HFF-Myc (cell line): Measurements from ENCODE around the gene NUSAP1.

ENCODE experiments used
- DNase-seq: peaks from one replicate; pipeline ENCODE4 v3.0.0-alpha.2; 2011; ENCODE audit warnings: low read depth; ENCODE audit errors: extremely low read depth
- H3K4me3 ChIP-seq: replicated peaks from 2 replicates; pipeline ENCODE4 v1.5.1; 2011; ENCODE audit warnings: low read depth, mild to moderate bottlenecking, control low read depth, low read length
- TF ChIP-seq, protein P1 (sequence below): IDR thresholded peaks from 2 replicates; pipeline ENCODE4 v1.5.1; 2012; ENCODE audit warnings: mild to moderate bottlenecking, low read depth, low read length, control low read depth; ENCODE audit errors: missing control alignments

NUSAP1 gene

GRCh38 chr15:41392659-41393058, 60.0 kb downstream of the NUSAP1 start:
- no peak overlapping the region for H3K4me3 ChIP-seq
- DNase-seq = no peak
- TF ChIP-seq, protein P1, sequence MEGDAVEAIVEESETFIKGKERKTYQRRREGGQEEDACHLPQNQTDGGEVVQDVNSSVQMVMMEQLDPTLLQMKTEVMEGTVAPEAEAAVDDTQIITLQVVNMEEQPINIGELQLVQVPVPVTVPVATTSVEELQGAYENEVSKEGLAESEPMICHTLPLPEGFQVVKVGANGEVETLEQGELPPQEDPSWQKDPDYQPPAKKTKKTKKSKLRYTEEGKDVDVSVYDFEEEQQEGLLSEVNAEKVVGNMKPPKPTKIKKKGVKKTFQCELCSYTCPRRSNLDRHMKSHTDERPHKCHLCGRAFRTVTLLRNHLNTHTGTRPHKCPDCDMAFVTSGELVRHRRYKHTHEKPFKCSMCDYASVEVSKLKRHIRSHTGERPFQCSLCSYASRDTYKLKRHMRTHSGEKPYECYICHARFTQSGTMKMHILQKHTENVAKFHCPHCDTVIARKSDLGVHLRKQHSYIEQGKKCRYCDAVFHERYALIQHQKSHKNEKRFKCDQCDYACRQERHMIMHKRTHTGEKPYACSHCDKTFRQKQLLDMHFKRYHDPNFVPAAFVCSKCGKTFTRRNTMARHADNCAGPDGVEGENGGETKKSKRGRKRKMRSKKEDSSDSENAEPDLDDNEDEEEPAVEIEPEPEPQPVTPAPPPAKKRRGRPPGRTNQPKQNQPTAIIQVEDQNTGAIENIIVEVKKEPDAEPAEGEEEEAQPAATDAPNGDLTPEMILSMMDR = no peak

DNA sequence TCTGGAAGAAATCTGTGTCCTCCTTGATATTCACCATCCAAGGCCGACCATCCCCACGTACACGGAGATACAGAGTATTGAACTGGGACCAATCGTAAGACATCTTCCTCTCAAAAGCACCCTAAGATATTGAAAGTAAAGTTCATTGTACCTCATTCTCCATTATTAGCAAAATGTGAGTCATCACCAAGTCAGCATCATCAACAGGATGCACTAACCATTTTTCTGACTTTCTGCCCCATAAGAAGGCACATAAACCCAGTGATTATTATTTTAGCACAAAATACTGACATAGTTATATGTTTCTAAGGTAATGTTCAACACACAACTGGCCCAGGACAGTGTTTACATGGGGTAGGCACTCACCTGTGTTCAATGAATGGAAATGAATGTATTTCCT, 62.2 kb downstream of the NUSAP1 start:
- no peak for DNase-seq
- TF ChIP-seq, protein P1 = no peak
- no peak overlapping the region for H3K4me3 ChIP-seq

GRCh38 chr15:41396111-41396510, 63.4 kb downstream of the NUSAP1 start:
- DNase-seq = no peak
- no peak overlapping the region for H3K4me3 ChIP-seq
- TF ChIP-seq, protein P1 = no peak

DNA sequence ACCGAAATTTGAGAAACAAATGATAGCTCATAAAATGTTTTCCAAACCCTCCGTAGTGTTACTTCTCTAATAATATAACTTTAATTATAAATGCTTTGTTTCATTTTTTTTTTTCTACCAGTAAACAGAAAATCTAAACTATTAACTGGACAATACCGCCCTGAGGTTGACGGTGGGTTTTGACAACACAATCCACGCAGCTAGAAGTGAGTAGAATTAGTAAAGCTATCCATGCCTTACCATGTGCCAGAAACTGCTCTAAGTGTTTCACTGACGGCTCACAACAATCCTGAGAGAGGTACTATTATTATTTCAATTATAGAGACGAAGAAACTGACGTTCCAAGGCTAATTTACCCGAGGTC, 69.2 kb downstream of the NUSAP1 start:
- H3K4me3 ChIP-seq = peak overlapping the region; percentile 62
- TF ChIP-seq, protein P1 = no peak
- DNase-seq = no peak

DNA sequence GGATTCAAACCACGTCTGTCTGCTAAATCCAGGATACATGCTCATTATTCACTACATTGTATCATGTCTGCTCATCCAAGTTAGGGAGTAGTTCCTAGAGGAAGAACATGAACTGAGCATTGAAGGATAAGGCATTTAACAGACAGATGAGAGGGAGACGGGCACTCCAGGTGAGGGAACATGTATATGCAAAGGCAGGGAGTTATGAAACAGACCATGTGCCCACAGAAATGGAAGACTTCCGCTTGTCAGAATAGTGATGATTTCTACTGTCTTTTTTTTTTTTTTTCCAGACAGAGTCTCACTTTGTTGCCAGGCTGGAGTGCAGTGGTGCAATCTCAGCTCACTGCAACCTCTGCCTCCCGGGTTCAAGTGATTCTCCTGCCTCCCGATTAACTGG, 74.7 kb downstream of the NUSAP1 start:
- TF ChIP-seq, protein P1 = no peak
- DNase-seq = no peak
- H3K4me3 ChIP-seq = no peak overlapping the region

DNA sequence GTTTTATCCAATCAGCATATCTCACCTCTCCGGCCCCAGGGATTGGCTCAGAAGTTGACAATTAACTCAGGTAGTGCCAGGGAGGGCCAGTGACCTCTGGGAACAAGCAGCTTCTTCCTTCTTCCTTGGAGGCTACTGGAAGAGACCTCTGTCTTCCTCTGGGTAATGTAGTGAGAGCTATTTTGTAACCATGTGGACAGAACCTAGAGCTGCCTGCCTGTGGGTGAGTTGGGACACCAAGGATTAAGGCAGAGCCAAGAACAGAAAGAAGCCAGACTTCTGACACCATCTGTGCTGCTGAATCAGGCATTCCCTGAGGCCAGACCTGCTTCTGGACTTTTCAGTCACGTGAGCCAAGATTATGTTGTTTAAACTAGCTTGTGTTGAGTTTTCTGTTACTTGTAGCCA, 75.6 kb downstream of the NUSAP1 start:
- DNase-seq = no peak
- H3K4me3 ChIP-seq = no peak overlapping the region
- TF ChIP-seq, protein P1 = no peak

DNA sequence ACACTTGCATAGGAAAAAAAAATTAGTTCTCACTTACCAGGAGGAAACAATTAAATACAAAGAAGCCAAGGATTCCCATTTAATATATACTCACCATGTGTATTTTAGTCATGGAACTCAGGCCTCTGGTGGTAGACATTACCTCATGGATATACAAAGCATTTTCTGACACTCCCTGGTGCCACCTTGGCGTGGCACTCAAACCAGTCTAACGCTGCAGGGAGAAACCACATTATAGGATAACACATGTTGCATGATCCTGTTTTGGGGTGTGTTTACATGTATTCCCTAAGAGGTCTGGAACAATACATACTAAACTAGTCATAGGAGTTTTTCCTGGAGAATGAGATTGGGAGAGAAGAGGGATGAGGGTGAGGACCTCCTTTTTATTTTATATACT, 78.3 kb downstream of the NUSAP1 start:
- TF ChIP-seq, protein P1 = no peak
- no peak for DNase-seq

More for the DNA sequence above, 78.3 kb downstream of the NUSAP1 start:
- H3K4me3 ChIP-seq = no peak overlapping the region
